OCI-LY1 (cell line): ENCODE measurements around the gene CBY1.

Source experiments
- H2AFZ ChIP-seq: fragments of 200-600 bp; sonication (generic), shearing (Covaris generic); 2 replicates; pipeline ENCODE4 v1.6.0; 2014; ENCODE audit warnings: antibody characterized with exemption, mild to moderate bottlenecking, low read length
- H3F3A ChIP-seq: fragments of 200-600 bp; sonication (generic), shearing (Covaris generic); 2 replicates; pipeline ENCODE4 v1.6.0; 2014; ENCODE audit warnings: mild to moderate bottlenecking, antibody characterized with exemption, low read length, moderate library complexity; ENCODE audit not compliant: insufficient read depth
- H3K27ac ChIP-seq: fragments of 200-600 bp; sonication (generic); 2 replicates; pipeline ENCODE4 v1.5.1; 2014; ENCODE audit warnings: low read length, mixed run types, mild to moderate bottlenecking, low read depth; ENCODE audit not compliant: poor library complexity, severe bottlenecking
- H3K27me3 ChIP-seq: fragments of 200-600 bp; sonication (generic); 2 replicates; pipeline ENCODE4 v1.6.0; 2014; ENCODE audit warnings: antibody characterized with exemption, mild to moderate bottlenecking, low read length, moderate library complexity; ENCODE audit not compliant: insufficient read depth
- H3K36me3 ChIP-seq: fragments of 200-600 bp; sonication (generic); 2 replicates; pipeline ENCODE4 v1.6.1; 2014; ENCODE audit warnings: mild to moderate bottlenecking, antibody characterized with exemption, low read length, moderate library complexity, mixed read lengths; ENCODE audit not compliant: insufficient read depth
- H3K4me1 ChIP-seq: fragments of 200-600 bp; sonication (generic); 2 replicates; pipeline ENCODE4 v1.5.1; 2014; ENCODE audit warnings: mild to moderate bottlenecking, low read length, moderate library complexity; ENCODE audit not compliant: insufficient read depth, severe bottlenecking
- H3K4me2 ChIP-seq: fragments of 200-600 bp; sonication (generic), shearing (Covaris generic); 2 replicates; pipeline ENCODE4 v1.6.1; 2014; ENCODE audit warnings: low read length
- H3K4me3 ChIP-seq: fragments of 200-600 bp; sonication (generic); 2 replicates; pipeline ENCODE4 v1.5.1; 2014; ENCODE audit warnings: low read length, low read depth, mild to moderate bottlenecking, mixed read lengths; ENCODE audit not compliant: poor library complexity, severe bottlenecking
- H3K79me2 ChIP-seq: fragments of 200-600 bp; shearing (Covaris generic); 2 replicates; pipeline ENCODE4 v1.6.1; 2016; ENCODE audit warnings: mixed run types, low read length, mixed read lengths; ENCODE audit not compliant: insufficient read depth
- H3K9ac ChIP-seq: fragments of 200-600 bp; sonication (generic), shearing (Covaris generic); 2 replicates; pipeline ENCODE4 v1.6.1; 2014; ENCODE audit warnings: mild to moderate bottlenecking, low read length, mixed read lengths
- H3K9me2 ChIP-seq: fragments of 200-600 bp; sonication (generic), shearing (Covaris generic); 2 replicates; pipeline ENCODE4 v1.6.1; 2014; ENCODE audit warnings: low read depth, mild to moderate bottlenecking, low read length, mixed read lengths
- H3K9me3 ChIP-seq: fragments of 200-600 bp; shearing (Covaris generic); 2 replicates; pipeline ENCODE4 v1.6.1; 2014; ENCODE audit warnings: low read length, mixed read lengths
- H4K20me1 ChIP-seq: fragments of 200-600 bp; sonication (generic), shearing (Covaris generic); 2 replicates; pipeline ENCODE4 v1.6.0; 2016; ENCODE audit warnings: mild to moderate bottlenecking, low read length; ENCODE audit not compliant: insufficient read depth
- EZH2 ChIP-seq: fragments of 200-600 bp; sonication (generic), shearing (Covaris generic); IDR thresholded peaks from 2 replicates; pipeline ENCODE4 v1.8.0; 2017; ENCODE audit warnings: borderline replicate concordance, mixed run types, mild to moderate bottlenecking, antibody characterized with exemption, low read length, moderate library complexity, mixed read lengths
- TF ChIP-seq, protein P1 (sequence below): fragments of 200-600 bp; sonication (generic), shearing (Covaris generic); IDR thresholded peaks from 2 replicates; pipeline ENCODE4 v1.5.1; 2017; ENCODE audit warnings: mild to moderate bottlenecking, antibody characterized with exemption, low read length, moderate library complexity, mixed read lengths

The CBY1 gene

DNA sequence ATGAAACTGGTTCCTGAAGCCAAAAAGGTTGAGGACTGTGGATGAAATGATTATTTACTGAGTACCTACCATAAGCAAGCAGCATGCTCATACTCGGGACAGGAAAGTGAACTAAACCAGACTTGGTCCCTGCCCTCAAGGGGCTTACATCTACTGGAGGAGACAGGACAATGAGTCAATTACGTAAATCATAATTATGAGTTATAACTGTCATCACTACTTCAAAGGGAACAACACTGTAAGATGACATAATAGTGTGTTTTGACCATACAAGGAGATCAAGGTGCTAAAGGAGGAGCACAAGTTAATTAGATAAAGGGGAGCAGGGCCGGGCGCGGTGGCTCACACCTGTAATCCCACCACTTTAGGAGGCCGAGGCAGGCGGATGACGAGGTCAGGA is 2.7 kb upstream of the CBY1 start:
- H3K9ac ChIP-seq, result no peak overlapping the region
- no peaks in the 10 kb centered on the region for H3K36me3 ChIP-seq
- no peaks in the 10 kb centered on the region for H3F3A ChIP-seq
- H3K9me3 ChIP-seq, result no peaks in the 10 kb centered on the region
- H3K4me3 ChIP-seq, result no peak overlapping the region
- H3K4me1 ChIP-seq, result peaks cover 19% of the 10 kb centered on the region
- H3K27me3 ChIP-seq, result no peaks in the 10 kb centered on the region
- H3K9me2 ChIP-seq, result no peaks in the 10 kb centered on the region
- no peak for TF ChIP-seq EZH2
- TF ChIP-seq, protein P1, sequence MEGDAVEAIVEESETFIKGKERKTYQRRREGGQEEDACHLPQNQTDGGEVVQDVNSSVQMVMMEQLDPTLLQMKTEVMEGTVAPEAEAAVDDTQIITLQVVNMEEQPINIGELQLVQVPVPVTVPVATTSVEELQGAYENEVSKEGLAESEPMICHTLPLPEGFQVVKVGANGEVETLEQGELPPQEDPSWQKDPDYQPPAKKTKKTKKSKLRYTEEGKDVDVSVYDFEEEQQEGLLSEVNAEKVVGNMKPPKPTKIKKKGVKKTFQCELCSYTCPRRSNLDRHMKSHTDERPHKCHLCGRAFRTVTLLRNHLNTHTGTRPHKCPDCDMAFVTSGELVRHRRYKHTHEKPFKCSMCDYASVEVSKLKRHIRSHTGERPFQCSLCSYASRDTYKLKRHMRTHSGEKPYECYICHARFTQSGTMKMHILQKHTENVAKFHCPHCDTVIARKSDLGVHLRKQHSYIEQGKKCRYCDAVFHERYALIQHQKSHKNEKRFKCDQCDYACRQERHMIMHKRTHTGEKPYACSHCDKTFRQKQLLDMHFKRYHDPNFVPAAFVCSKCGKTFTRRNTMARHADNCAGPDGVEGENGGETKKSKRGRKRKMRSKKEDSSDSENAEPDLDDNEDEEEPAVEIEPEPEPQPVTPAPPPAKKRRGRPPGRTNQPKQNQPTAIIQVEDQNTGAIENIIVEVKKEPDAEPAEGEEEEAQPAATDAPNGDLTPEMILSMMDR, result no peak
- no peak overlapping the region for H2AFZ ChIP-seq
- H3K79me2 ChIP-seq, result 0 out of 2 replicates have a peak, but pooled peaks cover 7% of the 10 kb centered on the region
- H4K20me1 ChIP-seq, result no peaks in the 10 kb centered on the region
- H3K27ac ChIP-seq, result no peak overlapping the region
- no peak overlapping the region for H3K4me2 ChIP-seq

DNA sequence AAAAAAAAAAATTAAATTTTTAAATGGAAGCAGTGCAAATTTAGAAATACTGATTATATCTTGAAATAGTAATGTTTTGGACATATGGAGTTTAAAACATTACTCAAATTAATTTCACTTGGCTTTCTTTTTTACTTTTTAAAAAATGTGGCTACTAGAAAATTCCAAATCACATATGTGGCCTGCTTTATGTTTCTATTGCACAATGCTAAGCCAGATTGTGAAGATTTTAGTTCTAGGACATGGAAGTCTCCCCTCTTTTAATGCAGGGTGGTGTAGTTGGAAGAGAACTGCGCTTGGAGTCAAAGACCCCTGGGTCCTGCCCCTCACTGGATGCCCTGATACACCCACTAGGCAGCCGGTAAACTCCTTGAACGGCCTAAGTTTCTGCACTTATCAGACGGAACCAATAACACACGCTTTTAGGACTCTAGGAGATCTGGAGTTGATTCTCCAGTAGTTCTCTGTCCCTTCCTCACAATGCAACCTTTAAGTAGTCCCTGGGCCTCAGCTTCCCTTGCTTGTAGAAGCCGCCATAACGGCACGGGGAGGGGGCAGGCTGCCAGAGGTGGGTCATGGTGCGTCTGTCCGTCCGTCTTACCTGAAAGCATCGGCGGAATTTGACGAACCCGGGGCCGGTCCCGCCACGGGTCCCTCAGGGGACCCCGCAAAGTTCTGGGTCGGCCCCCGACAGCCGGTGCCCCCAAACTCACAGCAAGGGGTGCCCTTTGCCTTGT is 751 bp upstream of the CBY1 start:
- no peaks in the 10 kb centered on the region for H3F3A ChIP-seq
- no peaks in the 10 kb centered on the region for H3K36me3 ChIP-seq
- H3K9ac ChIP-seq, result peak overlapping the region; percentile 66
- TF ChIP-seq EZH2, result no peak
- TF ChIP-seq, protein P1, result no peak
- H2AFZ ChIP-seq, result no peak overlapping the region
- H3K9me3 ChIP-seq, result no peaks in the 10 kb centered on the region
- peak overlapping the region; percentile 79 for H3K4me2 ChIP-seq
- no peaks in the 10 kb centered on the region for H3K9me2 ChIP-seq
- H3K27ac ChIP-seq, result no peak overlapping the region
- H3K4me1 ChIP-seq, result peaks cover 19% of the 10 kb centered on the region
- no peaks in the 10 kb centered on the region for H3K27me3 ChIP-seq
- no peaks in the 10 kb centered on the region for H4K20me1 ChIP-seq
- peak overlapping the region; percentile 74 for H3K4me3 ChIP-seq
- 0 out of 2 replicates have a peak, but pooled peaks cover 7% of the 10 kb centered on the region for H3K79me2 ChIP-seq

DNA sequence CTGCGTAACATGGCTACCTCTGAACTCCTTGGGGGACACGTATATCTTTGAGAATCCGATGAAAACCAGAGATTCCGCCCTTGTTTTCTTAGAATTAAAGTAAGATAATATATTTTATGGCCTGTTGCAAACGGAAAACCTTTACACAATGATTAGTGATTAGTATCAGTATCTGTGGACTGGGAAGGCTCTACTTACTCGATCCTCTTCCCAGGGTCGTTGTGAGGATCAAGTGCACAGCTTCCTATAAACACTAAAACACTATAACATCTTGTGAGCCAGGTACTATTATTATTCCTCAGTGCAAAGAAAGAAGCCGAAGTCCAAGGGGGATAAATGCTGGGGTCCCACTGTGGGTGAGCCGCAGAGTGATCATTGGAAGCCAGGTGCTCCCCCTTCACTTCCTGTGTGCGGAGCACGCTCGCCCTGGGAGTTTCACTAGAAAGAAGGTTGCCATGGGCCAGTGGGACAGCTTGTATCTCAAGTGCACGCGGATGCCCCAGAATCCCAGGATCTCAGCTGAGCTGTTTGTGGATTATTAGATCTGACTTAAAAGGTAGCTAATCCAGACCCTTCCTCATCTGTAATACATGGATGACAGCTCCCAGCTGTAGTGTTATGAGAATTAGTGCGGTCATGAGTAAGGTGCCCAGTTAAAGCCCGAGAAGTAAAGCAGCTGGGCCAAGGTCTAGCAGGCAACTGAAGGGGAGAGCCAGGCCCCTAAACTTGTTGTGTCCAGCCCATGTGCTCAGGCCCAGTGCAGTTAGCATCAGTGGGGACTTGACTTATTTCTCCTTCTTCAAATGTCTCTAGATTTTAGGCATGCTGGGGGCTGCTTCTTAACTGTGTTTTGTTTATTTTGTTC is 839 bp downstream of the CBY1 start:
- Histone ChIP-seq H3K36me3 (no peaks in the 10 kb centered on the region), H3K4me1 (peaks cover 19% of the 10 kb centered on the region), H3K27ac (peak overlapping the region; percentile 5), H3F3A (no peaks in the 10 kb centered on the region), H3K79me2 (0 out of 2 replicates have a peak, but pooled peaks cover 7% of the 10 kb centered on the region), H2AFZ (no peak overlapping the region), H3K9me2 (no peaks in the 10 kb centered on the region), H4K20me1 (no peaks in the 10 kb centered on the region), H3K27me3 (no peaks in the 10 kb centered on the region), H3K4me3 (peak overlapping the region; percentile 74), H3K9ac (peak overlapping the region; percentile 66), H3K4me2 (peak overlapping the region; percentile 79), H3K9me3 (no peaks in the 10 kb centered on the region)
- TF ChIP-seq, protein P1, result no peak
- no peak for TF ChIP-seq EZH2
